Measurements from ENCODE around the gene EMC7.

EMC7 gene

GRCh38 chr15:34101366-34102174 lies at the start of gene EMC7, which contains the start of gene PGBD4:
Gene EMC7, minus strand, starts transcription at chr15:34101862. Its CDS starts 23 bp downstream, at chr15:34101839.
Gene PGBD4, plus strand, starts transcription at chr15:34102083. Its CDS starts 449 bp downstream, at chr15:34102532.
- in situ Hi-C loops (cut with MboI; ENCODE audit: low sequenced_read_pairs) = loop anchor here (25.0 kb wide), 2 partner anchors 111 to 261 kb away; partner anchors contain the start of genes KATNBL1 and LPCAT4

- in situ Hi-C loops (cut with MboI; ENCODE audit: low sequenced_read_pairs) = no loop called here
These were observed 45.9 kb upstream of the EMC7 start for GRCh38 chr15:34147371-34148140.

- in situ Hi-C loops (cut with MboI; ENCODE audit: low sequenced_read_pairs) = no loop called here
These were observed 31.8 kb upstream of the EMC7 start for GRCh38 chr15:34133511-34133910.

GRCh38 chr15:34132881-34133280 lies 31.2 kb upstream of the EMC7 start:
- in situ Hi-C loops (cut with MboI; ENCODE audit: low sequenced_read_pairs) = no loop called here

- in situ Hi-C loops (cut with MboI; ENCODE audit: low sequenced_read_pairs) = no loop called here
These were observed 27.2 kb upstream of the EMC7 start for GRCh38 chr15:34128898-34129297.

- in situ Hi-C loops (cut with MboI; ENCODE audit: low sequenced_read_pairs) = no loop called here
These were observed 24.9 kb upstream of the EMC7 start for GRCh38 chr15:34126522-34126921.

- in situ Hi-C loops (cut with MboI; ENCODE audit: low sequenced_read_pairs) = no loop called here
These were observed 24.3 kb upstream of the EMC7 start for GRCh38 chr15:34125945-34126344.

GRCh38 chr15:34124651-34125050 lies 23.0 kb upstream of the EMC7 start:
- in situ Hi-C loops (cut with MboI; ENCODE audit: low sequenced_read_pairs) = loop anchor here (25.0 kb wide), 2 partner anchors 88 to 238 kb away; partner anchors contain the start of genes KATNBL1 and LPCAT4

GRCh38 chr15:34122771-34123183 lies 21.1 kb upstream of the EMC7 start:
- in situ Hi-C loops (cut with MboI; ENCODE audit: low sequenced_read_pairs) = loop anchor here (25.0 kb wide), 2 partner anchors 90 to 240 kb away; partner anchors contain the start of genes KATNBL1 and LPCAT4

- in situ Hi-C loops (cut with MboI; ENCODE audit: low sequenced_read_pairs) = loop anchor here (25.0 kb wide), 2 partner anchors 91 to 241 kb away; partner anchors contain the start of genes KATNBL1 and LPCAT4
These were observed 20.1 kb upstream of the EMC7 start for GRCh38 chr15:34121786-34122185.

- in situ Hi-C loops (cut with MboI; ENCODE audit: low sequenced_read_pairs) = loop anchor here (25.0 kb wide), 2 partner anchors 92 to 242 kb away; partner anchors contain the start of genes KATNBL1 and LPCAT4
These were observed 18.8 kb upstream of the EMC7 start for GRCh38 chr15:34120420-34120819.

GRCh38 chr15:34119291-34119690 lies 17.6 kb upstream of the EMC7 start:
- in situ Hi-C loops (cut with MboI; ENCODE audit: low sequenced_read_pairs) = loop anchor here (25.0 kb wide), 2 partner anchors 93 to 243 kb away; partner anchors contain the start of genes KATNBL1 and LPCAT4

- in situ Hi-C loops (cut with MboI; ENCODE audit: low sequenced_read_pairs) = loop anchor here (25.0 kb wide), 2 partner anchors 96 to 246 kb away; partner anchors contain the start of genes KATNBL1 and LPCAT4
These were observed 15.0 kb upstream of the EMC7 start for GRCh38 chr15:34116620-34117019.

GRCh38 chr15:34114739-34115138 lies 13.1 kb upstream of the EMC7 start:
- in situ Hi-C loops (cut with MboI; ENCODE audit: low sequenced_read_pairs) = loop anchor here (25.0 kb wide), 2 partner anchors 98 to 248 kb away; partner anchors contain the start of genes KATNBL1 and LPCAT4

- in situ Hi-C loops (cut with MboI; ENCODE audit: low sequenced_read_pairs) = loop anchor here (25.0 kb wide), 2 partner anchors 98 to 248 kb away; partner anchors contain the start of genes KATNBL1 and LPCAT4
These were observed 12.6 kb upstream of the EMC7 start for GRCh38 chr15:34114215-34114614.

GRCh38 chr15:34111488-34111887 lies 9.8 kb upstream of the EMC7 start:
- in situ Hi-C loops (cut with MboI; ENCODE audit: low sequenced_read_pairs) = loop anchor here (25.0 kb wide), 2 partner anchors 101 to 251 kb away; partner anchors contain the start of genes KATNBL1 and LPCAT4

- in situ Hi-C loops (cut with MboI; ENCODE audit: low sequenced_read_pairs) = loop anchor here (25.0 kb wide), 2 partner anchors 102 to 252 kb away; partner anchors contain the start of genes KATNBL1 and LPCAT4
These were observed 8.4 kb upstream of the EMC7 start for GRCh38 chr15:34109797-34110663.

GRCh38 chr15:34107315-34107714 lies 5.7 kb upstream of the EMC7 start:
- in situ Hi-C loops (cut with MboI; ENCODE audit: low sequenced_read_pairs) = loop anchor here (25.0 kb wide), 2 partner anchors 105 to 255 kb away; partner anchors contain the start of genes KATNBL1 and LPCAT4

GRCh38 chr15:34106423-34106822 lies 4.8 kb upstream of the EMC7 start:
- in situ Hi-C loops (cut with MboI; ENCODE audit: low sequenced_read_pairs) = loop anchor here (25.0 kb wide), 2 partner anchors 106 to 256 kb away; partner anchors contain the start of genes KATNBL1 and LPCAT4

Measured in HL-60/S4 treated with retinoic acid at 250 ng/mL for 4 days and 3 days (cell line).